Posterior vena cava (tissue), 2 donors: ENCODE measurements around the gene UVSSA. TPM values are rescaled to one million over a fixed set of nuclear protein-coding genes. Genes with fewer than 3 reads are reported as not detected.

ENCODE experiments used
- DNase-seq: peaks from one replicate; pipeline ENCODE4 v3.0.0-alpha.2; 2020; ENCODE audit warnings: low spot score
- intact Hi-C, 2 donors: fragments of 100-400 bp; cut with DNase I; formaldehyde crosslinking; loops; one replicate each; pipeline versions ENCODE4 v1.14.1 to v1.14.2; 2022 to 2023
- total RNA-seq, 2 donors: library from RNA; stranded (reverse); fragmentation: NEBNext Ultra II Directional; extraction: Animal tissue kit (Norgen Biotek cat#: 25700); gene quantifications; one replicate each; pipeline ENCODE4 v1.2.1, GENCODE V29; 2021
- donor health status: DM: yes; HTN: yes; CAD: no.
- donor health status: DM: yes; HTN: yes; CAD: no.

Gene UVSSA
- total RNA-seq, 2 donors from 2014 or later: 14.3 to 14.7 TPM

DNA sequence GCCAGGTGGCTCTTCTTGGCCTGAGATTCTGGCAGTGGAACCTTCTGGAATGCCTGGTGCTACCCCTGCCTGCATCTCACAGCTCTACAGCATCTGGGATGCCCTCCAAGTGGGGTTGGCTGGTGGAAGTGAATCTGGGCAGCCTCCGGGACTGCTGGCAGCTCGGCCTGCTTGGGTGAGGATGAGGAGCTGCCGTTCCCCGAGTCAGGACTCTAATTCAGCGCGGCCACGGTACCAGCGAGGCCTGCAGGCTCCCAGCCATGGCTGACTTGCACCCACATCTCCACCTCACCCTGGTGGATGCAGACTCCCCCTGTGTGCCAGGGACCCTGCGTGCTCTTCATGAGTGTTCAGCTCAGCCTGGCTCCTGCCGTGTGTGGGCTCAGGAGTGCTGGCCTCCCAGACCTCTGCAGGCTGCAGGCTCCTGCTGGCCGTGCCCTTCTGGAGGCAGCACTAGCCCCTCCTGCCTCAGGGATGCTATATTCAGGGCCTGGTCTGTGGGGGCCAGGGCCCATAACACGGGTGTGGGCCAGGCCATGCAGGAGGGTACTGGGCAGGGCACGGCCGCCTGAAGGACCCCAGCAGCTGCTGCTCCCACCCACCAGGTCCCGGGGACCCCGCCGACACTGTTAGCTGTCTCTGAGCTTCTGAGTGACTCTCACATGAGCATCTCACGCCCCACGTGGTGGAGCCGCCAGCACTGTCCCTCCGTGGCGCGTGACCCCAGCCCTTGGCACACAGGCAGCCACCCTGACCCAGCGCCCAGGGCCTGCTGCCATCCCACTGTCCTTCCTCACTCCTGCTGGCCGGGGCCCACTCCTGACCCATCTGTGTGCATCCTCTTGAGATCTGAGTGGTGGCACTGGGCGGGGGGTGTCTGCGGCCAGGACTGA lies 10.6 kb downstream of the UVSSA start:
- DNase-seq: no peak
- intact Hi-C loops: loop anchor here (5.0 to 10.0 kb wide), 3 partner anchors 267 to 367 kb away; partner anchors contain the start of genes TACC3 (in 1 of the 2) and TMEM129 (in 1 of the 2)

DNA sequence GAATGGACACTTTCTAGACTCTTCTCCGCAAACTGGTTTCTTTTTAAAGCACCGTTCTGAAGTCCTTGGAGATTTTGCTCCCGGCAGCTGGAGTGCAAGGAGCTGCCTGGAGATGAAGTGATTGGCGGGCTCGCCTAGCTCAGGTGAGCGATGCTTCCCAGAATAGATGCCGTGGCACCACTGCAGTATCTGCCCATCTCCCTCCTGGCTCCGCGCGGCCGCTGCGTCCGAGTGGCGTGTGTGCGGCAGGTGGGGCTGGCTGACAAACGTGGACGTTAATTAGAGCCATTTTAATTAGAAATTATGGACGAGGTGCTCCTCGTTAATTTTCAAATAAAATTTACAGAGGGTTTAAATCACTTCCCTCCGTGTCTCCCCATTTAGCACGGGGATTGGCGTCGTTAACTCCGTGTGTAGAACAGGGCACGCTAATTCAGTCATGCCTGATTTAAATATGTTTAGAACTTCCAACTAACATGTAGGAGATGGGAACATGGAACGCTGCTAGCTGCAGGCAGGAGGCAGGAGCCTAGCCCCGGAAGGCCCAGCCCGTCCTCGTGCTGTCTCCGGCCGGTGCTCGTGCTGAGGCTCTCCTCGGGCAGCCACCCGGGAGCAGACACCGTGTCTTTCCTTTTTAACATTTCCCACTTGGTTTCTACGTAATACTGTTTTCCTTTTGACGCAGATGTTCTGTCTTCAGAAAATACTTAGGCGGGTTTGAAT lies 11.6 kb downstream of the UVSSA start:
- DNase-seq: no peak
- intact Hi-C loops: loop anchor here (5.0 to 10.0 kb wide), 3 partner anchors 266 to 366 kb away; partner anchors contain the start of genes TACC3 (in 1 of the 2) and TMEM129 (in 1 of the 2)

DNA sequence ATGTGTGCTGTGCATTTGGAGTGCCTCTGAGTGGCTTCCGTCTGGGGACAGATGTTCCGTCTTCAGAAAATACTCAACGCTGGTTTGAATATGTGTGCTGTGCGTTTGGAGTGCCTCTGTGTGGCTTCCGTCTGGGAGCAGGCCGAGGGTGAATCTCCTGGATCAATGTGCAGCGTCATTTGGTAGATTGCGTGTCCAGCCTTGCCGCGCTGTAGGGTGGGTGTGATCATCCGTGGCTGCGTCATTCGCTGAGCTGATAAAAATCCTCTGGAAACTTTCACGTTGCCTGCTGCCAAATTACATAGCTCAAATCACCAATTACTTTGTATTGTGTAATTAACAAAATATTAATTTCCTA lies 12.1 kb downstream of the UVSSA start:
- DNase-seq: no peak
- intact Hi-C loops: loop anchor here (5.0 to 10.0 kb wide), 3 partner anchors 266 to 366 kb away; partner anchors contain the start of genes TACC3 (in 1 of the 2) and TMEM129 (in 1 of the 2)

DNA sequence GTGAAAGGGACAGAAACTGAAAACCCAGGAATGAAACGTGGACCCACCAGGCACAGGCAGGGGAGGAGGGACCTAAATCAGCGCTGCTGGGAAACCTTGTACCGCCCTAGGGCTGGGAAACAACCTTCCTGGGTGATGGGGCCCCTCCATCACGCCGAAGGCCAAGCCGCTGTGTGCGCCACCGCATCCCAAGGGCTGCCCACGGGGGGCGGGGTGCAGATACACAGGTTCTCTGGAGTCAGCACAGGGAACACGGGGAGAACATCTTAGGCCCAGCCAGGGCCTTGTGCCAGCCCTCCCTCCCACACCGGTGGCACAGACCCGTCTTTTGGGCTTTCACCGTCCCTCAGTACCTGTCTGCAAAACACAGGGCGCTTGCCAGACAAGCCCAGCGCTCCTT lies 13.0 kb downstream of the UVSSA start:
- intact Hi-C loops: loop anchor here (5.0 to 10.0 kb wide), 3 partner anchors 265 to 365 kb away; partner anchors contain the start of genes TACC3 (in 1 of the 2) and TMEM129 (in 1 of the 2)
- DNase-seq: no peak

DNA sequence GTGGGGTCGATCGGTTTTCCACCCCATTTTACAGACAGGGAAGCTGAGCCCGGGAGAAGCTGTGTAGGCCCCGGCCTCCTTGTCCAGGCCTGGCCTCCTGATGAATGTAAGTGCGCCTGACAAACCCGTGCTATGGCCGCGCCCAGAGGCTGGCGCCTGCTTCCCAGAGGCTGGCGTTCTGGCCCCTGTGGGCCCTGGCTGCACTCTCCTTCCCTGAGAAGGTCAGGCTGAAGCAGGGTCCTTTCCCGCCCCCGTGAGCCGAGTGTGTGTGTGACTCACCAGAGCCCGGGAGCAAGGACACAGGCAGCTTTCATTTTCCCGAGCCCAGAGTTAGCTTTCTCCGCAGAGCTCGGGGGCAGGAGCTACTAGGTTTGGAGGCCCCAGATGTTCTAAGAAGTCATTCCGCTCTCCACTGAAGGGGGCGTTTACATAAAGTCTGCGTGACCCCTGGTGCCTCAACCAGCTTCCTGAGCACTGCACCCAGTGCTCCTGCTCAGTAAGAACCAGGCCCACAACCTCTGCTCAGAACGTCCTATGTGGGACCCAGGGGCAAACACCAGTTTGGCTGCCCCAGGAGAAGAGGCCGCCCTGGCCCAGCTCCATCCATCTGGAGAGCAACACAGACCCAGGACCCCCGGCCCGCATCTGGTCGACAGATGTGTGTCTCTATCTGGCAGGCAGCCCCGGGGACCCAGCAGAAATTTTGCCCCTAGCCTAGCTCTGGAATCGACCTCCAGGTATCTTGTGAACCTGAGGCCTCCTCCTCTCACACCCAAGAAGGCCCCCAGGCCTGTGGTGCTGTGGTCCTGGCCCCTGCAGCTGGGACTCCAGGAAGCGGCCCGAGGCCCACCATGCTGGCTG lies 13.6 kb downstream of the UVSSA start:
- DNase-seq: no peak
- intact Hi-C loops: no loop called here

DNA sequence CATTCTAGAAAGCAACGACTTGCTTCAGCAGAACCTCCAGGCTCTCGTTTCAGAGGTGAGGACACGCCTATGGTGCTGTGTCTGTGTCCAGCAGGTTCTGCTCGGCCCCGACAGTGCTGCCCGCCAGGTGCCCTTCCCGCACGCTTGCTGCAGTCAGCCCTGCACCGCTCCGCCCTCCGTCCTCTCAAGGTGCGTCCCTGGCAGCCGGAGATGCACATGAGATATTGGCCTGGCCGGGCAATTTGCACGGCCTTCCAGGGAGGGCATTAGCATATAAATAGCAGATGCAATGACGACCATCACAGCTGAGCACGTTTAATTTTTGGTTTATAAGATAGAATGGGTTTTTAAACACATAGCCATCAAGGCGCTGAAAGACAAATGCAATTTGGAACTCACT lies 14.4 kb downstream of the UVSSA start:
- intact Hi-C loops: no loop called here
- DNase-seq: no peak

DNA sequence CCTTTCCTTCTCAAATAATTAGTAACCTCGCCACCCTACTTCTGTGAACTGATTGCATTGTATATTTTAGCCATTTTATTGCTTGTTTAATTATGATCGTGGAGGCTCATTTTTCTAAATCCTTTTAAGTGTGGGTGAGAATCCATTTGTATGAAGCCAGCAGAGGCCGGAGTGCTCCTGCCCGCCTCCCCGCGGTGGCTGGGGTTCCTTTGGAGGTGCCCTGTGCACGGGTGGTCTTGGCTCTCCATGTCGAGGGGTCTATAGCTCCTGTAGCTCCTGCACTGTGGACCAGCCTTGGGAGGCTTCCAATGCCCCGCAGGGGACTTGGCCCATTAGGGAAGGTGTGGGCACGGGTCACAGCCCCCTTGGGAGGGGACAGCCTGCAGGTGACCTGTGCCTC lies 15.0 kb downstream of the UVSSA start:
- no peak for DNase-seq

DNA sequence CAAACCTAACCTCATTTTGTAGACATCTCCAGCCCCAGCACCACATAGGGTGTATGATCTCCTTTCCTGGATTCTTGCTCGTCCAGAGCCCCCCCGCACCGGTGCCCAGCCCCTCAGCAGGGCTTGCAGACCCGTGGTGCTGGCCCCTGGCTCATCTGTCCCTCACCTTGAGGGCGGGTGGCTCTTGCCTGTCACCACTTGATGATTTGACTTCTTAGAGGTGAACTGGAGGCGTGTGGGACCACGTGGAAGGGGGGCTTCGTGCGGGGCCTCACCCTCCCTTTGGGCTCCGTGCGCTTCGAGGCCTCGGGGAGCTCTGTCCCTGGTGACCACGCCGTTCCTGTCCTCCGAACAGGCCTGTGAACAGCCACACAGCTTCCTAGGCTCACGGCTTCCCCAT lies 15.5 kb downstream of the UVSSA start:
- no peak for DNase-seq
- intact Hi-C loops: no loop called here

More for the DNA sequence above, 15.0 kb downstream of the UVSSA start:
- intact Hi-C loops: no loop called here

DNA sequence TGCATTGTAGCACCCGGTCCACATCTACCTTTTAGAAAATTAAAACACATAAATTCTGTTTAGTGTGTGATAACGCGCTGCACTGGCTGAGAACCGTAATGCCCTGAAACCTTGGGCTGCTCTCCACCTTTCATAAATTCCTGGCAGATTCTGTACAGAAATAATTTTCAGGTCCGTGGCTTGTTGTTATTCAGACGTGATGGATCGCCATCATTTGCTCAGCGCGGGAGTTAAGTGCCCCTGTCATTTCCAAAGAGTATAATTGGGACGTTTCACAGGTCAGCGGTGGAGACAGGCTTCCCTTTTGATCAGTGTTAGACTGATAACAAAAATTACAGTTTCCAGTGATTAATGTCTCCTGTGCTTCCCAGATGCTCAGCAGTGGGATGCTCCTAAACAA lies 16.5 kb downstream of the UVSSA start:
- no peak for DNase-seq
- intact Hi-C loops: no loop called here

DNA sequence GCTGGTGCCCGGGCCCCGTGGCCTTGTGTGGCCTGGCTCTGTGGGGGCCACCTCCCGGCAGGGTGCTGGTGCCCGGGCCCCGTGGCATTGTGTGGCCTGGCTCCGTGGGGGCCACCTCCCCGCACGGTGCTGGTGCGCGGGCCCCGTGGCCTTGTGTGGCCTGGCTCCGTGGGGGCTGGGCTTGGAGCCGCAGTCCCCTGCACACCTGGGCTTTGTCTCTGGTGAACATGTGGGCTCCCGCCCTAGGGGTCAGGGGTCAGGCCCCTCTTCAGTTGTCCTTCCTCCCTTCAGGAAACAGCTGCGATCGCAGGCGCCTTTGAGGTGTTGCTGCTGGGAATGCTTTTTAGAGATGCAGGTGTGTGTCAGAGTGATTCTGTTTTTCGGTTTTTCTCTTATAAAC lies 17.2 kb downstream of the UVSSA start:
- DNase-seq: no peak
- intact Hi-C loops: no loop called here

DNA sequence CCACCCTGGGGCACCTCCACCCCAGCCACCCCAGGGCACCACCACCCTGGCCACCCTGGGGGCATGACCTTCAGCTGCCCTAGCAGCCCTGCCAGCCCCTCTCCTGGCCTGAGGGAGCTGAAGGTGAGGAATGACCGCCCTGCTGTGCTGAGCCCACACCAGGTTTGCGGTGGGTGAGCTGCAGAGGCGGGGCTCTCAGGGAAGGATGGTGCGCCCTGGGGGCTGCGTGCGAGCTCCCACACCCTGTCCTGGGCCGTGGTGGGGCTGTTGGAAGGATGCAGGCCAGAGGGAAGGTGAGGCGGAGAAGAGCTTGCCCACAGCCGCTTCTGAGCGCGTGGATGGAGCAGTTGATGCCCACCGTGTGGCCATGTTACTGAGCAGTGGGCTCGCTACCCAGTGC lies 17.7 kb downstream of the UVSSA start:
- DNase-seq: no peak
- intact Hi-C loops: no loop called here

DNA sequence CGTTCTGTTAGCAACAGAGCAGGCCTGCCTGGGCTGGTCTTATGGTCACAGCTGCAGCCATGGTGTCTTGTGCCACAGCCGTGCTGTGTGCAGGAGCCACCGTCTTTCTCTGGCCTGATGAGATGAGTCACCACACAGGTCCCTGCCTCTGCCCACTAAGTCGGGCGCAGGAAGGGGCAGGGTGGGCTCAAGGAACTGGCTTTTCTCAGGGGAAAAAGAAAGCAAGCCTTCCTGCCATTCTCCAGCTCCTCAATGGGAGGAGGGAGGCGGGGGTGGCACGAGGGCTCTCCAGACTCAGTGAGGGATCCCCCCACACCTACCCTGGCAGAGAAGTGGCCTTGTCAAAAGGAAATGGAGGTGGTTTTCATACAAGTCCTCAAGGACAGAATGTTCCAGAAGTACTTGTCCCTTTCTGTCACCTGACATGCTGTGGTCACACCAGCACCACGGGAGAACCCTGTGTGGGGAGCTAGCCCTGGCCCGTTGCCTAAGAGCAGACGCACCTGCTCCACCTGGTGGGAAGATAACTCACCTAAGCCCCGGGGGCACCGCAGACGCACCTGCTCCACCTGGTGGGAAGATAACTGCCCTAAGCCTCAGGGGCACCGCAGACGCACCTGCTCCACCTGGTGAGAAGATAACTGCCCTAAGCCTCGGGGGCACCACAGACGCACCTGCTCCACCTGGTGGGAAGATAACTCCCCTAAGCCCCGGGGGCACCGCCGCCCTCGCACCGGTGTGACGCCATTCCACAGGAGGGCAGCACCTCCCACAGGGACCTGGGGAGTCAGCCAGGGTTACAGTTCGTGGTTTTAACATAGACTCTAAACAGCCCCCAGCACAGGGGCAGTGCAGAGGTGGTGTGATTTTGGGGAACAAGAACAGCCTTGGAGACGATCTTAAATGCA lies 18.5 kb downstream of the UVSSA start:
- intact Hi-C loops: loop anchor here in 1 of 2 donors (1.0 kb wide), 1 partner anchor 167 kb away; no protein-coding TSS in a partner anchor
- DNase-seq: peak; percentile 68

DNA sequence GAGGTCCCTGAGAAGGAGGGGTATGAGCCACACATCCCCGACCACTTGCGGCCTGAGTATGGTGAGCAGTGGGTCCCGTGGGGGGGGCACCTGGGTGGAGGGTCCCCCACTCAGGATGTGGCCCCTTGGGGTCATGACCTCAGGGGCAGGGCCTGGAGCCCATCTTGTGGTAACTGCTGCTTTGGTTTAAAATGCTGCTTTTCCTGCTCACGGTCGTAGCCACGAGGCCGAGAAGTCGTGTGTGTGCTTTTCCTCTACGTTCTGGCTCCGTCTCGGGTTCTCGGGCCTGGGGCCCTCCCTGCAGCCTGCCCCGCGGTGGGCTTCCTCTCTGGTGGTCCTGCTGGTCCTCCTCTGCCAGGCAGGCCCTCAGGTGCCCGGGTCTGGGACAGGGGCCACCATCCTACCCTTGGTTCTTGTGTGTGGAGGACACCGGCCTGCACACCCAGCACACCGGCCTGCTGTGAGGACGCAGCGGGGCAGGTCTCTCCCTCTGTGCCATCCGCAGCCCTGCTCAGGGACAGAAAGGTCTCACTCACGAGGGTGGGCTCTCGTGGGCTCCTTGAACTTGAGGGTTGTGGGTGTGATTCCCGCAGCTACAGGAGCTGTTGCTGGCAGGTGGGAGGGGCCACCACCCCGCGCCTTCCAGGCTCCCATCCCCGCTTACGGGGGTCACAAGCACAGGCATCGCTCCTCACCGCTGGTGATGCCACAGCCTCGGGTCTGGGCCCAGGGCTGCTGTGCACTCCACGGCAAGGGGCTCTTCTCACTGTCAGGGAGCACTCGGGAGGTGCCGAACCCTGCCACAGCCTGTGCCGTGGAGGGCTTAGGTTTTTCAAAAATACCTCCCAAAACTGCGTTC lies 19.6 kb downstream of the UVSSA start:
- peak; percentile 77 for DNase-seq
- intact Hi-C loops: loop anchor here in 1 of 2 donors (1.0 kb wide), 1 partner anchor 166 kb away; no protein-coding TSS in a partner anchor

DNA sequence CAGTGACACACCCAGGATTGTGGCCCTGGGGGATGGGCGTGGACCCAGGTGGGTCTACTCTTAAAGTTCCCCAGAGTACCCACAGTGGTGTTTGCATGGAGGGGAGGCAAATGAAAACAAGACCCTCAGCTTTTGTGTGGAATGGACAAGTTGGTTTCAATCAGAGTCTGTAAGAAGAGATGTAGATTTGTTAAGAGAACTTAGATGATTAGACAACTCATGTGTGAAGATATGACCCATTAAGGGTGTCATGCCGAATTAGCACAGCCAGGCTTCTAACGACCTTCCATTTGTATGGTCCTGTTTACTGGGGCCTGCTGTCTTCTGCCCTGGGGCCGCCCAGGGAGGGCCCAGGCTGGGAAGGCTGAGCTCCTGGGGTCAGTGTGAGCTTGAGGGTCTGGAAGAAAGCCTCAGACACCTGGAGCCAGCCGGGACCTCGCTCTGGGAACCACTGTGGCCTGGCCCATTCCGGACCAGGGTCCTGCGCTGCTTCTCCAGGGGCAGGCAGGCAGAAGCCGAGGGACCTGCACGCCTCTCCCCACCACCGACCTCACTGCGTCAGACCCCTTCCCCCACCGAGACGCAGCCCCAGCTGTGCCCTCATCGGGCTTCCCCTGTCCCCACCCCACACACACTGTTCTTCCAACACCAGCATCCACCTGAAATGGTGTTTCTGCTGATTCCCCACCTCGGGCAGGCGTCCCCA lies 20.4 kb downstream of the UVSSA start:
- intact Hi-C loops: no loop called here
- peak; percentile 81 for DNase-seq

DNA sequence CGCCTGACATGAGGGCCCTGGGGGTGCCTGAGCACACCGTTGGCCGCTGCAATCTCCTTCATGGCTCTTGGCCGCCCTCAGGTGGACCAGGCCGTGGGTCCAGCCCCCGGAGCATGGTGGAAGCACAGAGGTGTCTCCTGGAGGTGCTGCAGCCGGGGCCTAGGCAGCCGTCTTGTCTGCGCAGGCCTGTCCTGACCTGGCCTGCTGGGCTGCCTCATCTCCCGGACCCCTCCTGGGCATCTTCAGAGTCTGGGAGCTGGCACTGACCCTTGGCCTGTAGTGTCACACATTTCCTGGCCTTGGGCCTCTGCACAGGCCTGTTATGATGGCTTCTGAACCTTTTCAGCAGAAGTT lies 20.9 kb downstream of the UVSSA start:
- intact Hi-C loops: no loop called here
- peak; percentile 72 for DNase-seq

DNA sequence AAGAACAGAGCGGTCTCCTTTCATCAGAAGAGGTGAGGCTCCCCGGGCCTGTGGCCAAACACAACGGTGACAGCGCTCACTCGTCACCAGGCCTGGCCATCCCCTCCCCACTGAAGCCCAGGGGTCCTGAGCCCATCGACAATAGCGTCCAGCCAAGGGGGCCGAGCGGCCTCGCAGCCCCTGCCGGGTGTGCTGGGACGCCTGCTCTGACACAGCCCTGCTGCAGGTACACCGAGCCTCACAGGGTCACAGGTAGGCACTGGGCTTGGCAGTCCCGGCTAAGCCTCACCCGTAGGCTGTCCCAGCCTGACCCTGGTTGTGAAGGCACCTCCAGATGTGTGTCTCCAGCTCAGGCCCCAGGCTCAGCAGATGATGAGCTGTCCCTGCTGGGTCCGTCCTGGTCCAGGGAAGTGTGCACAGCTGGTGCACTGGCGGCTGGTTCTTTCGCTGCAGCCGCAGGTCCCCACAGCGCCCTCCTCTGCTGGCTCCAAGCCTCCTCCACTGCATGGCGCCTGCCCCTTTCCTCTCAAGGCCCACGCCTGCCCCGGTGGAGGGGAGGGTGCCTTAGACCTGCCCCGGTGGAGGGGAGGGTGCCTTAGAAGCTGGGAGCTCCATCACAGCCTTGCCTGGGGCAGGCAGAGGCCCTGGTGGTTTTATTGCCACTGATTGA lies 21.5 kb downstream of the UVSSA start:
- intact Hi-C loops: no loop called here
- peak; percentile 64 for DNase-seq
